Right lobe of liver (tissue), 6 donors: ENCODE results near the gene HOXD9. TPM values are rescaled to one million over a fixed set of nuclear protein-coding genes. Genes with fewer than 3 reads are reported as not detected.

ENCODE experiments used
- ATAC-seq, 4 donors: fragments of 200-7000 bp; cut with Tn5 transposase; one replicate each; pipeline ENCODE4 v1.9.1; 2020; ENCODE audit warnings: mild to moderate bottlenecking in 4 of 4, moderate library complexity in 4 of 4
- DNase-seq, 3 donors: peaks; one replicate each; pipeline ENCODE4 v3.0.0-alpha.2; 2020
- H3K27ac ChIP-seq, 3 donors: fragments of 200-600 bp; one replicate each; pipeline ENCODE4 v1.8.0; 2022
- H3K27me3 ChIP-seq, 2 donors: fragments of 200-600 bp; one replicate each; pipeline ENCODE4 v1.8.0; 2022
- H3K36me3 ChIP-seq, 4 donors: fragments of 200-600 bp; sonication (generic) in 1 of 4; one replicate each; pipeline versions ENCODE4 v1.5.1 to v1.8.0; 2017 to 2022; ENCODE audit warnings: control low read depth in 1 of 4
- H3K4me1 ChIP-seq, 4 donors: fragments of 200-600 bp; sonication (generic) in 1 of 4; one replicate each; pipeline versions ENCODE4 v1.5.1 to v1.8.0; 2017 to 2022; ENCODE audit warnings: control low read depth in 1 of 4
- H3K4me3 ChIP-seq, 3 donors: fragments of 200-600 bp; one replicate each; pipeline ENCODE4 v1.8.0; 2022
- H3K9me3 ChIP-seq, 4 donors: fragments of 200-600 bp; sonication (generic) in 1 of 4; one replicate each; pipeline versions ENCODE4 v1.5.1 to v1.8.0; 2017 to 2022; ENCODE audit warnings: control low read depth in 1 of 4
- POLR2A ChIP-seq: fragments of 450-650 bp; IDR thresholded peaks from one replicate; pipeline ENCODE4 v1.6.1; 2017; ENCODE audit warnings: antibody characterized with exemption, mild to moderate bottlenecking
- WGBS: methylation state at CpG from one replicate; pipeline ENCODE4 v1.1.6; 2018; ENCODE audit warnings: low coverage, low lambda C conversion rate; ENCODE audit not compliant: insufficient coverage; ENCODE audit errors: missing lambda C conversion rate; 5-methylcytosine and 5-hydroxymethylcytosine counted together
- intact Hi-C, 2 donors: fragments of 100-400 bp; cut with DNase I; formaldehyde crosslinking; loops; one replicate each; pipeline versions ENCODE4 v1.11.2 to v1.14.1; 2022
- microRNA counts: library from miRNA; unstranded; fragments of <30 nt; microRNA quantifications from one replicate; lab custom pipeline; 2016
- microRNA-seq, 2 donors: library from miRNA; unstranded; fragments of <30 nt; microRNA quantifications; one replicate each; pipeline ENCODE4, GENCODE V29; 2019 to 2020
- small RNA-seq, 2 experiments: library from RNA; depleted of rRNA; stranded (forward); fragments of <200 nt; gene quantifications; one replicate each; pipeline ENCODE3, GENCODE V24; 2016
- total RNA-seq, 6 experiments: library from RNA; depleted of rRNA in 2 of 6; stranded (reverse); fragments of >200 nt in 2 of 6; fragmentation: NEBNext Ultra II Directional in 3 of 6; extraction: Animal tissue kit (Norgen Biotek cat#: 25700) in 3 of 6; gene quantifications; one replicate each; pipeline versions ENCODE4 v1.1.0 to v1.2.4, GENCODE V29; 2016 to 2023
- TF ChIP-seq, protein P1 (sequence below), 4 donors: fragments of 200-600 bp in 3 of 4; fragments of 450-650 bp in 1 of 4; IDR thresholded peaks; one replicate each; pipeline versions ENCODE4 v1.5.1 to v1.8.0; 2016 to 2022; ENCODE audit warnings: antibody characterized with exemption in 4 of 4, mild to moderate bottlenecking in 2 of 4
- donor health status: DM: no; HTN: yes; CAD: no.
- donor health status: DM: no; HTN: no; CAD: no.
- donor health status: DM: no; HTN: no; CAD: no.
- donor health status: DM: no; HTN: yes; CAD: no.
- donor health status: DM: no; HTN: yes; CAD: no.

The HOXD9 gene
- total RNA-seq, 6 experiments from 2014 or later, result 0.25 TPM; not detected in 5

GRCh38 chr2:176173567-176174381 is 51.3 kb downstream of the HOXD9 start:
- no peak for TF ChIP-seq POLR2A
- TF ChIP-seq, protein P1, sequence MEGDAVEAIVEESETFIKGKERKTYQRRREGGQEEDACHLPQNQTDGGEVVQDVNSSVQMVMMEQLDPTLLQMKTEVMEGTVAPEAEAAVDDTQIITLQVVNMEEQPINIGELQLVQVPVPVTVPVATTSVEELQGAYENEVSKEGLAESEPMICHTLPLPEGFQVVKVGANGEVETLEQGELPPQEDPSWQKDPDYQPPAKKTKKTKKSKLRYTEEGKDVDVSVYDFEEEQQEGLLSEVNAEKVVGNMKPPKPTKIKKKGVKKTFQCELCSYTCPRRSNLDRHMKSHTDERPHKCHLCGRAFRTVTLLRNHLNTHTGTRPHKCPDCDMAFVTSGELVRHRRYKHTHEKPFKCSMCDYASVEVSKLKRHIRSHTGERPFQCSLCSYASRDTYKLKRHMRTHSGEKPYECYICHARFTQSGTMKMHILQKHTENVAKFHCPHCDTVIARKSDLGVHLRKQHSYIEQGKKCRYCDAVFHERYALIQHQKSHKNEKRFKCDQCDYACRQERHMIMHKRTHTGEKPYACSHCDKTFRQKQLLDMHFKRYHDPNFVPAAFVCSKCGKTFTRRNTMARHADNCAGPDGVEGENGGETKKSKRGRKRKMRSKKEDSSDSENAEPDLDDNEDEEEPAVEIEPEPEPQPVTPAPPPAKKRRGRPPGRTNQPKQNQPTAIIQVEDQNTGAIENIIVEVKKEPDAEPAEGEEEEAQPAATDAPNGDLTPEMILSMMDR (IDR thresholded peaks at IDR 0.05), result no peak
- DNase-seq (no peak), ATAC-seq (no peak)
- Histone ChIP-seq H3K4me1 (no peaks in the 10 kb centered on the region), H3K4me3 (no peak overlapping the region), H3K36me3 (no peaks in the 10 kb centered on the region), H3K27ac (no peak overlapping the region), H3K9me3 (no peaks in the 10 kb centered on the region), H3K27me3 (peaks cover 25 to 58% of the 10 kb centered on the region in 2 donors)
- intact Hi-C loops, result no loop called here
- 8% methylated on average over 7 of the region's 7 CpGs for WGBS

DNA sequence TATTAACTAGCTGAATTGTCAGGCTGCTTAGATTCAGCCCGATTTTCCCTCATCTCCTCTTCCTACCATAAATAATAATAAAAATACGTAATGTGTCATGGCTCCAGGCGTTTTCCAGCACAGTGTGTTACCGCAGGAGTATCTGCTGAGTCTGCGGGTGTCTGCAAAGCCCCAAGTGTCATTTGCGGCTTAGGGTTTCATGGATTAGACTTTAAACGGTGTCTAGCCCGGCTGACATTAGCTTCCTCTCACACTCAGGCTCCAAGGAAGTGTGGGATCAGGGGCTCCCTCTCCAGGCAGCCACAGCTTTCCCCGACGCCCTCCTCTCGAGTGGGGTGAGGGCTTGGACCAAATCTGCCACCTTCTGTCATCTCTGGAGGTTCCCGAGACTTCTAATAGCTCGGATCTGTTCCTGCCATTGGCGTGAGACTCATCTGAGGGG is 51.9 kb downstream of the HOXD9 start:
- DNase-seq, result no peak
- ATAC-seq, result no peak
- Histone ChIP-seq H3K27ac (no peak overlapping the region), H3K4me1 (no peaks in the 10 kb centered on the region), H3K4me3 (no peak overlapping the region), H3K27me3 (peaks cover 25 to 61% of the 10 kb centered on the region in 2 donors), H3K9me3 (no peaks in the 10 kb centered on the region), H3K36me3 (no peaks in the 10 kb centered on the region)
- under 1% methylated on average over 12 of the region's 14 CpGs for WGBS
- TF ChIP-seq, protein P1 (IDR thresholded peaks at IDR 0.05), result no peak
- no peak for TF ChIP-seq POLR2A
- intact Hi-C loops, result no loop called here

MicroRNAs encoded within 50 kb of the gene (microRNA counts, 767-probe panel; counts per million panel counts)
- 237 counts per million for microRNA hsa-miR-10b-5p (lab: Ali Mortazavi, UCI)

Small RNA genes within 50 kb of the gene (microRNA-seq; reads per million reads assigned to microRNA genes)
- 153 to 316 reads per million in 2 donors for gene MIR10B

Small RNA genes within 50 kb of the gene (small RNA-seq; reads per million reads assigned to genes)
- gene MIR10B, result 2,584 to 4,957 reads per million in 2 experiments

Other genes with a start within 250 kb of the HOXD9 start
- 10 to 100 TPM; 12.9 to 30.7 (median 22.2) TPM for gene LNPK, start 120.5 kb upstream of the HOXD9 start, total RNA-seq
- gene EVX2, start 38.8 kb upstream of the HOXD9 start, total RNA-seq, result not detected
- not detected for gene HOXD13, start 30.0 kb upstream of the HOXD9 start, total RNA-seq
- not detected for gene HOXD12, start 22.9 kb upstream of the HOXD9 start, total RNA-seq
- not detected for gene HOXD11, start 15.4 kb upstream of the HOXD9 start, total RNA-seq
- gene HOXD10, start 5.9 kb upstream of the HOXD9 start, total RNA-seq, result not detected
- gene HOXD8, start 7.0 kb downstream of the HOXD9 start, total RNA-seq, result under 1 TPM in 1 of 6 experiments, not detected in 5; 0.74 TPM
- not detected for gene HOXD4, start 28.8 kb downstream of the HOXD9 start, total RNA-seq
- not detected for gene HOXD3, start 34.6 kb downstream of the HOXD9 start, total RNA-seq
- gene HOXD1, start 65.9 kb downstream of the HOXD9 start, total RNA-seq, result not detected
- 10 to 100 TPM in 4 of 6 experiments, 1 to 10 TPM in 2; 7.7 to 29.3 (median 11.1) TPM for gene MTX2, start 146.7 kb downstream of the HOXD9 start, total RNA-seq